GM23338 (cell line): ENCODE measurements around the gene EPG5. TPM values are rescaled to one million over a fixed set of nuclear protein-coding genes. Genes with fewer than 3 reads are reported as not detected.
"Not testable (repeated sequence)": the region's sequence is repeated elsewhere in the genome, so short reads cannot be mapped to it uniquely, and the experiment has no call there.

Experiments used
- ATAC-seq: fragments of 200-7000 bp; cut with Tn5 transposase; 3 replicates; pipeline ENCODE4 v1.9.1; 2020
- DNase-seq: peaks from one replicate; pipeline ENCODE4 v3.0.0-alpha.2; 2015; ENCODE audit warnings: low spot score
- H2AFZ ChIP-seq: fragments of 200-600 bp; sonication (generic); 2 replicates; pipeline ENCODE4 v1.8.0; 2016; ENCODE audit warnings: antibody characterized with exemption, mild to moderate bottlenecking, moderate library complexity
- H3F3A ChIP-seq: fragments of 200-600 bp; sonication (generic); replicated peaks from 2 replicates; pipeline ENCODE4 v1.8.0; 2017; ENCODE audit warnings: antibody characterized with exemption, mixed run types, low read depth
- H3K27ac ChIP-seq: fragments of 200-600 bp; sonication (generic); 2 replicates; pipeline ENCODE4 v1.6.1; 2016; ENCODE audit warnings: low read depth
- H3K27me3 ChIP-seq: fragments of 200-600 bp; sonication (generic); 2 replicates; pipeline ENCODE4 v1.8.0; 2016; ENCODE audit warnings: mild to moderate bottlenecking, mixed run types, moderate library complexity; ENCODE audit not compliant: insufficient read depth
- H3K36me3 ChIP-seq: fragments of 200-600 bp; sonication (generic); 2 replicates; pipeline ENCODE4 v1.8.0; 2016; ENCODE audit warnings: mild to moderate bottlenecking; ENCODE audit not compliant: insufficient read depth
- H3K4me1 ChIP-seq: fragments of 200-600 bp; sonication (generic); 2 replicates; pipeline ENCODE4 v1.8.0; 2016; ENCODE audit warnings: mild to moderate bottlenecking, moderate library complexity; ENCODE audit not compliant: insufficient read depth
- H3K4me2 ChIP-seq: fragments of 200-600 bp; sonication (generic); 2 replicates; pipeline ENCODE4 v1.7.1; 2017; ENCODE audit warnings: mixed run types
- H3K4me3 ChIP-seq: fragments of 200-600 bp; sonication (generic); 2 replicates; pipeline ENCODE4 v1.6.1; 2016; ENCODE audit warnings: mixed run types
- H3K79me2 ChIP-seq: fragments of 200-600 bp; sonication (generic); replicated peaks from 2 replicates; pipeline ENCODE4 v1.8.0; 2017; ENCODE audit warnings: mild to moderate bottlenecking; ENCODE audit not compliant: insufficient read depth
- H3K9me2 ChIP-seq: fragments of 200-600 bp; sonication (generic); 2 replicates; pipeline ENCODE4 v1.8.0; 2017; ENCODE audit not compliant: insufficient read depth
- H4K20me1 ChIP-seq: fragments of 200-600 bp; sonication (generic); replicated peaks from 2 replicates; pipeline ENCODE4 v1.8.0; 2017; ENCODE audit warnings: mild to moderate bottlenecking; ENCODE audit not compliant: insufficient read depth
- H3K27ac Mint-ChIP-seq: 2 replicates; pipeline ENCODE4 v1.8.0; 2020; ENCODE audit warnings: inconsistent platforms, mild to moderate bottlenecking, moderate library complexity, mixed read lengths
- H3K27me3 Mint-ChIP-seq: 3 replicates; pipeline ENCODE4 v1.8.0; 2022; ENCODE audit warnings: low read depth, mild to moderate bottlenecking, moderate library complexity, mixed read lengths, inconsistent platforms; ENCODE audit not compliant: insufficient read depth, poor library complexity
- H3K36me3 Mint-ChIP-seq: 3 replicates; pipeline ENCODE4 v1.8.0; 2021; ENCODE audit warnings: low read depth, mild to moderate bottlenecking, inconsistent platforms, moderate library complexity, mixed read lengths
- H3K4me1 Mint-ChIP-seq: 3 replicates; pipeline ENCODE4 v1.8.0; 2020; ENCODE audit warnings: mild to moderate bottlenecking, inconsistent platforms, mixed read lengths
- H3K4me3 Mint-ChIP-seq: 3 replicates; pipeline ENCODE4 v1.8.0; 2021; ENCODE audit warnings: moderate library complexity, mild to moderate bottlenecking, inconsistent platforms, mixed read lengths
- H3K9me3 Mint-ChIP-seq: 3 replicates; pipeline ENCODE4 v1.8.0; 2020; ENCODE audit warnings: moderate library complexity, mild to moderate bottlenecking, inconsistent platforms, mixed read lengths
- CREB1 ChIP-seq: fragments of 250-450 bp; sonication (Bioruptor Pico); IDR thresholded peaks from 2 replicates; pipeline ENCODE4 v1.5.0; 2020; ENCODE audit warnings: low read depth, mild to moderate bottlenecking, moderate library complexity
- EZH2 ChIP-seq: fragments of 200-600 bp; sonication (generic); IDR thresholded peaks from one replicate; pipeline ENCODE4 v1.8.0; 2017; ENCODE audit warnings: antibody characterized with exemption, mild to moderate bottlenecking, low read depth; ENCODE audit not compliant: unreplicated experiment
- EZH2phosphoT487 ChIP-seq: fragments of 200-600 bp; sonication (generic); IDR thresholded peaks from one replicate; pipeline ENCODE4 v1.8.1; 2018; ENCODE audit warnings: antibody characterized with exemption; ENCODE audit not compliant: unreplicated experiment
- JUNB ChIP-seq: IDR thresholded peaks from one replicate; pipeline ENCODE4 v1.6.1; 2016; ENCODE audit warnings: antibody characterized with exemption; ENCODE audit not compliant: unreplicated experiment
- NANOG ChIP-seq: IDR thresholded peaks from 2 replicates; pipeline ENCODE4 v1.6.1; 2016; ENCODE audit warnings: antibody characterized with exemption, borderline replicate concordance
- POLR2AphosphoS5 ChIP-seq: IDR thresholded peaks from 2 replicates; pipeline ENCODE4 v1.6.1; 2016; ENCODE audit warnings: antibody characterized with exemption, low read depth
- STAT1 ChIP-seq: IDR thresholded peaks from one replicate; pipeline ENCODE4 v1.6.1; 2016; ENCODE audit warnings: antibody characterized with exemption; ENCODE audit not compliant: unreplicated experiment
- ZNF331 ChIP-seq: fragments of 250-450 bp; sonication (Bioruptor Pico); IDR thresholded peaks from 2 replicates; pipeline ENCODE4 v1.5.0; 2020; ENCODE audit warnings: low read depth, mild to moderate bottlenecking, moderate library complexity
- polyA plus RNA-seq: library from polyadenylated mRNA; unstranded; fragments of >200 nt; fragmentation: Nextera tagmentation; extraction: Ambion mirVana; gene quantifications from 2 replicates; pipeline ENCODE4 v1.2.1, GENCODE V29; 2016
- total RNA-seq: library from RNA; depleted of rRNA; stranded (reverse); fragments of >200 nt; shearing (Covaris generic); gene quantifications from 2 replicates; pipeline ENCODE4 v1.2.3, GENCODE V29; 2014
- TF ChIP-seq, protein P1 (sequence below): IDR thresholded peaks from one replicate; pipeline ENCODE4 v1.6.1; 2018; ENCODE audit warnings: antibody characterized with exemption; ENCODE audit not compliant: unreplicated experiment
- TF ChIP-seq, protein P2 (sequence below), 2 experiments: fragments of 200-600 bp in 1 of 2; sonication (generic) in 1 of 2; conservative IDR thresholded peaks; 2 replicates each; pipeline versions ENCODE4 v1.5.1 to v1.6.1; 2016 to 2017; ENCODE audit warnings: antibody characterized with exemption in 2 of 2, low read depth in 2 of 2, mild to moderate bottlenecking in 2 of 2, moderate library complexity in 1 of 2
- TF ChIP-seq, protein P3 (sequence below): fragments of 250-450 bp; sonication (Bioruptor Pico); IDR thresholded peaks from 2 replicates; pipeline ENCODE4 v1.5.0; 2020; ENCODE audit warnings: mild to moderate bottlenecking, moderate library complexity

EPG5 gene
- total and polyA plus RNA-seq, 2 experiments from 2014 or later = 4.1 to 29.2 TPM

DNA sequence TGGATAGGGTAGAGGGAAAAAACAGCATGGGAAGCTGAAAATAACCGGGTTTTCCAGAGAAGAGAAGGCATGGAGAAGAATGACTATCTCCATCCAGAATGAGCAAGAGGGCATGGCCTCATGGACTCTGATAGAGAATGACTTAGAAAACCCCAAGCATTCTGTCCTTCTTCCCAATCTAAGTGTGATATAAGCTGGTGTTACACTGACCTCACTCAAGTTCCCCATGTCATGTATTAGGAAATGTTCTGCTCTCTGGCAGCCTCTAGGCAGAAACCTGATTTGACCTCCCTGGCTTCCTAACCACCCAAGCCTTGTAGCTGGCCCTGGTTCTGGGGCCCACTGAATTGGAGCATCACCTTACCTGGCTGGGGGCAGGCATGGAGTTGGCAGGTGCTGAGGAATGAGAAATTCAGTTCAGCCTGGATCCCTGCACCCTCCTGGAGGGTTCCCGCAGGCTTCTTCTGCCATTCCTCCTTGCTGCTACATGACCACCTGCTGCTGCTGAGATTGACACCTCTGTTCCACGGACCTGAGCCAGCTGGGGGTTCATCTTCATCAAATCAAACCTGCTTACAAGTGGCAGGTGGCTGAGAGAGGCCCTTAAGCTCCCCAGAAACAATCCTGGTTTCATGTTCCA, 146.9 kb downstream of the EPG5 start:
- no peaks in the 10 kb centered on the region for H3K4me1 ChIP-seq
- H3K4me3 Mint-ChIP-seq = no peak overlapping the region
- no peak for ATAC-seq
- no peaks in the 10 kb centered on the region for H3K9me2 ChIP-seq
- H3K27me3 ChIP-seq = no peaks in the 10 kb centered on the region
- no peak overlapping the region for H3K27ac ChIP-seq
- H3K36me3 Mint-ChIP-seq = peaks cover 3% of the 10 kb centered on the region; the same call in 2 of the 3 replicates
- peaks cover 3% of the 10 kb centered on the region; the same call in 1 of the 3 replicates for H3K9me3 Mint-ChIP-seq
- no peak for TF ChIP-seq ZNF331 (CRISPR knock-in tag)
- TF ChIP-seq EZH2phosphoT487 = no peak
- TF ChIP-seq EZH2 = no peak
- TF ChIP-seq, protein P1, sequence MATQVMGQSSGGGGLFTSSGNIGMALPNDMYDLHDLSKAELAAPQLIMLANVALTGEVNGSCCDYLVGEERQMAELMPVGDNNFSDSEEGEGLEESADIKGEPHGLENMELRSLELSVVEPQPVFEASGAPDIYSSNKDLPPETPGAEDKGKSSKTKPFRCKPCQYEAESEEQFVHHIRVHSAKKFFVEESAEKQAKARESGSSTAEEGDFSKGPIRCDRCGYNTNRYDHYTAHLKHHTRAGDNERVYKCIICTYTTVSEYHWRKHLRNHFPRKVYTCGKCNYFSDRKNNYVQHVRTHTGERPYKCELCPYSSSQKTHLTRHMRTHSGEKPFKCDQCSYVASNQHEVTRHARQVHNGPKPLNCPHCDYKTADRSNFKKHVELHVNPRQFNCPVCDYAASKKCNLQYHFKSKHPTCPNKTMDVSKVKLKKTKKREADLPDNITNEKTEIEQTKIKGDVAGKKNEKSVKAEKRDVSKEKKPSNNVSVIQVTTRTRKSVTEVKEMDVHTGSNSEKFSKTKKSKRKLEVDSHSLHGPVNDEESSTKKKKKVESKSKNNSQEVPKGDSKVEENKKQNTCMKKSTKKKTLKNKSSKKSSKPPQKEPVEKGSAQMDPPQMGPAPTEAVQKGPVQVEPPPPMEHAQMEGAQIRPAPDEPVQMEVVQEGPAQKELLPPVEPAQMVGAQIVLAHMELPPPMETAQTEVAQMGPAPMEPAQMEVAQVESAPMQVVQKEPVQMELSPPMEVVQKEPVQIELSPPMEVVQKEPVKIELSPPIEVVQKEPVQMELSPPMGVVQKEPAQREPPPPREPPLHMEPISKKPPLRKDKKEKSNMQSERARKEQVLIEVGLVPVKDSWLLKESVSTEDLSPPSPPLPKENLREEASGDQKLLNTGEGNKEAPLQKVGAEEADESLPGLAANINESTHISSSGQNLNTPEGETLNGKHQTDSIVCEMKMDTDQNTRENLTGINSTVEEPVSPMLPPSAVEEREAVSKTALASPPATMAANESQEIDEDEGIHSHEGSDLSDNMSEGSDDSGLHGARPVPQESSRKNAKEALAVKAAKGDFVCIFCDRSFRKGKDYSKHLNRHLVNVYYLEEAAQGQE = no peak
- no peak for TF ChIP-seq JUNB
- TF ChIP-seq, protein P2, sequence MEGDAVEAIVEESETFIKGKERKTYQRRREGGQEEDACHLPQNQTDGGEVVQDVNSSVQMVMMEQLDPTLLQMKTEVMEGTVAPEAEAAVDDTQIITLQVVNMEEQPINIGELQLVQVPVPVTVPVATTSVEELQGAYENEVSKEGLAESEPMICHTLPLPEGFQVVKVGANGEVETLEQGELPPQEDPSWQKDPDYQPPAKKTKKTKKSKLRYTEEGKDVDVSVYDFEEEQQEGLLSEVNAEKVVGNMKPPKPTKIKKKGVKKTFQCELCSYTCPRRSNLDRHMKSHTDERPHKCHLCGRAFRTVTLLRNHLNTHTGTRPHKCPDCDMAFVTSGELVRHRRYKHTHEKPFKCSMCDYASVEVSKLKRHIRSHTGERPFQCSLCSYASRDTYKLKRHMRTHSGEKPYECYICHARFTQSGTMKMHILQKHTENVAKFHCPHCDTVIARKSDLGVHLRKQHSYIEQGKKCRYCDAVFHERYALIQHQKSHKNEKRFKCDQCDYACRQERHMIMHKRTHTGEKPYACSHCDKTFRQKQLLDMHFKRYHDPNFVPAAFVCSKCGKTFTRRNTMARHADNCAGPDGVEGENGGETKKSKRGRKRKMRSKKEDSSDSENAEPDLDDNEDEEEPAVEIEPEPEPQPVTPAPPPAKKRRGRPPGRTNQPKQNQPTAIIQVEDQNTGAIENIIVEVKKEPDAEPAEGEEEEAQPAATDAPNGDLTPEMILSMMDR (conservative IDR thresholded peaks at IDR 0.05; ENCODE audit: low read depth in 2 of 2) = no peak
- TF ChIP-seq CREB1 = no peak
- no peak for TF ChIP-seq POLR2AphosphoS5
- TF ChIP-seq, protein P3, sequence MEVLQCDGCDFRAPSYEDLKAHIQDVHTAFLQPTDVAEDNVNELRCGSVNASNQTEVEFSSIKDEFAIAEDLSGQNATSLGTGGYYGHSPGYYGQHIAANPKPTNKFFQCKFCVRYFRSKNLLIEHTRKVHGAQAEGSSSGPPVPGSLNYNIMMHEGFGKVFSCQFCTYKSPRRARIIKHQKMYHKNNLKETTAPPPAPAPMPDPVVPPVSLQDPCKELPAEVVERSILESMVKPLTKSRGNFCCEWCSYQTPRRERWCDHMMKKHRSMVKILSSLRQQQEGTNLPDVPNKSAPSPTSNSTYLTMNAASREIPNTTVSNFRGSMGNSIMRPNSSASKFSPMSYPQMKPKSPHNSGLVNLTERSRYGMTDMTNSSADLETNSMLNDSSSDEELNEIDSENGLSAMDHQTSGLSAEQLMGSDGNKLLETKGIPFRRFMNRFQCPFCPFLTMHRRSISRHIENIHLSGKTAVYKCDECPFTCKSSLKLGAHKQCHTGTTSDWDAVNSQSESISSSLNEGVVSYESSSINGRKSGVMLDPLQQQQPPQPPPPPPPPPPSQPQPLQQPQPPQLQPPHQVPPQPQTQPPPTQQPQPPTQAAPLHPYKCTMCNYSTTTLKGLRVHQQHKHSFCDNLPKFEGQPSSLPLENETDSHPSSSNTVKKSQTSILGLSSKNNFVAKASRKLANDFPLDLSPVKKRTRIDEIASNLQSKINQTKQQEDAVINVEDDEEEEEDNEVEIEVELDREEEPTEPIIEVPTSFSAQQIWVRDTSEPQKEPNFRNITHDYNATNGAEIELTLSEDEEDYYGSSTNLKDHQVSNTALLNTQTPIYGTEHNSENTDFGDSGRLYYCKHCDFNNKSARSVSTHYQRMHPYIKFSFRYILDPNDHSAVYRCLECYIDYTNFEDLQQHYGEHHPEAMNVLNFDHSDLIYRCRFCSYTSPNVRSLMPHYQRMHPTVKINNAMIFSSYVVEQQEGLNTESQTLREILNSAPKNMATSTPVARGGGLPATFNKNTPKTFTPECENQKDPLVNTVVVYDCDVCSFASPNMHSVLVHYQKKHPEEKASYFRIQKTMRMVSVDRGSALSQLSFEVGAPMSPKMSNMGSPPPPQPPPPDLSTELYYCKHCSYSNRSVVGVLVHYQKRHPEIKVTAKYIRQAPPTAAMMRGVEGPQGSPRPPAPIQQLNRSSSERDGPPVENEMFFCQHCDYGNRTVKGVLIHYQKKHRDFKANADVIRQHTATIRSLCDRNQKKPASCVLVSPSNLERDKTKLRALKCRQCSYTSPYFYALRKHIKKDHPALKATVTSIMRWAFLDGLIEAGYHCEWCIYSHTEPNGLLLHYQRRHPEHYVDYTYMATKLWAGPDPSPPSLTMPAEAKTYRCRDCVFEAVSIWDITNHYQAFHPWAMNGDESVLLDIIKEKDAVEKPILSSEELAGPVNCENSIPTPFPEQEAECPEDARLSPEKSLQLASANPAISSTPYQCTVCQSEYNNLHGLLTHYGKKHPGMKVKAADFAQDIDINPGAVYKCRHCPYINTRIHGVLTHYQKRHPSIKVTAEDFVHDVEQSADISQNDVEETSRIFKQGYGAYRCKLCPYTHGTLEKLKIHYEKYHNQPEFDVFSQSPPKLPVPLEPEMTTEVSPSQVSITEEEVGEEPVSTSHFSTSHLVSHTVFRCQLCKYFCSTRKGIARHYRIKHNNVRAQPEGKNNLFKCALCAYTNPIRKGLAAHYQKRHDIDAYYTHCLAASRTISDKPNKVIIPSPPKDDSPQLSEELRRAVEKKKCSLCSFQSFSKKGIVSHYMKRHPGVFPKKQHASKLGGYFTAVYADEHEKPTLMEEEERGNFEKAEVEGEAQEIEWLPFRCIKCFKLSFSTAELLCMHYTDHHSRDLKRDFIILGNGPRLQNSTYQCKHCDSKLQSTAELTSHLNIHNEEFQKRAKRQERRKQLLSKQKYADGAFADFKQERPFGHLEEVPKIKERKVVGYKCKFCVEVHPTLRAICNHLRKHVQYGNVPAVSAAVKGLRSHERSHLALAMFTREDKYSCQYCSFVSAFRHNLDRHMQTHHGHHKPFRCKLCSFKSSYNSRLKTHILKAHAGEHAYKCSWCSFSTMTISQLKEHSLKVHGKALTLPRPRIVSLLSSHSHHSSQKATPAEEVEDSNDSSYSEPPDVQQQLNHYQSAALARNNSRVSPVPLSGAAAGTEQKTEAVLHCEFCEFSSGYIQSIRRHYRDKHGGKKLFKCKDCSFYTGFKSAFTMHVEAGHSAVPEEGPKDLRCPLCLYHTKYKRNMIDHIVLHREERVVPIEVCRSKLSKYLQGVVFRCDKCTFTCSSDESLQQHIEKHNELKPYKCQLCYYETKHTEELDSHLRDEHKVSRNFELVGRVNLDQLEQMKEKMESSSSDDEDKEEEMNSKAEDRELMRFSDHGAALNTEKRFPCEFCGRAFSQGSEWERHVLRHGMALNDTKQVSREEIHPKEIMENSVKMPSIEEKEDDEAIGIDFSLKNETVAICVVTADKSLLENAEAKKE (CRISPR knock-in tag) = no peak
- TF ChIP-seq STAT1 = no peak
- TF ChIP-seq NANOG = no peak
- no peak overlapping the region for H3K4me3 ChIP-seq
- no peak overlapping the region for H3K4me2 ChIP-seq
- H3F3A ChIP-seq = no peaks in the 10 kb centered on the region
- peaks cover 10% of the 10 kb centered on the region for H3K4me1 Mint-ChIP-seq
- peaks cover 4% of the 10 kb centered on the region for H3K27me3 Mint-ChIP-seq
- no peak overlapping the region for H2AFZ ChIP-seq
- no peaks in the 10 kb centered on the region for H4K20me1 ChIP-seq
- H3K27ac Mint-ChIP-seq = no peak overlapping the region
- H3K36me3 ChIP-seq = no peaks in the 10 kb centered on the region
- DNase-seq = no peak
- no peaks in the 10 kb centered on the region for H3K79me2 ChIP-seq

DNA sequence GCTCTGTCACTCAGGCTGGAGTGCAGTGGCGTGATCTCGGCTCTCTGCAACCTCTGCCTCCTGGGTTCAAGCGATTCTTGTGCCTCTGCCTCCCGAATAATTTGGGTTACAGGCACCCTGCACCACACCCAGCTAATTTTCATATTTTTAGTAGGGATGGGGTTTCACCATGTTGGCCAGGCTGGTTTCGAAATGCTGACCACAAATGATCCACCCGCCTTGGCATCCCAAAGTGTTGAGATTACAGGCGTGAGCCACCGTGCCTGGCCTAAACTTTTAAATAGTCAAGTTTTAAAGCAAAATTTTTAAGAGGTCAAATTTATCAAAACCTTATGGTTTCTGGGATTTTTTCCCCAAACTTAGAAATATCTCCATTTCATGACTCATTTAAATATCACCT, 148.4 kb downstream of the EPG5 start:
- not testable (repeated sequence) for H3K36me3 ChIP-seq, H3K36me3 Mint-ChIP-seq, H3K4me2 ChIP-seq, H3K9me2 ChIP-seq, H4K20me1 ChIP-seq, H3K27me3 Mint-ChIP-seq, H3K4me3 ChIP-seq, H3F3A ChIP-seq, H3K27me3 ChIP-seq, H3K27ac ChIP-seq, H2AFZ ChIP-seq, DNase-seq, H3K4me1 Mint-ChIP-seq, H3K9me3 Mint-ChIP-seq, ATAC-seq, H3K4me3 Mint-ChIP-seq, H3K27ac Mint-ChIP-seq, H3K79me2 ChIP-seq, H3K4me1 ChIP-seq
